ENCODE results near the gene MMP20. TPM values are rescaled to one million over a fixed set of nuclear protein-coding genes. Genes with fewer than 3 reads are reported as not detected.

The MMP20 gene
- total RNA-seq, 3 donors from 2014 or later = 0.59 TPM; not detected in 2

GRCh38 chr11:102662607-102663006, 37.5 kb upstream of the MMP20 start:
- Histone ChIP-seq H3K9me3 (no peaks in the 10 kb centered on the region), H3K36me3 (no peaks in the 10 kb centered on the region), H3K27ac (no peak overlapping the region), H3K4me1 (no peaks in the 10 kb centered on the region), H3K4me3 (no peak overlapping the region), H3K27me3 (no peaks in the 10 kb centered on the region)
- TF ChIP-seq POLR2A (IDR thresholded peaks at IDR 0.05) (no peak), CTCF (IDR thresholded peaks at IDR 0.05) (no peak), POLR2AphosphoS5 (IDR thresholded peaks at IDR 0.05) (no peak)
- no peak for DNase-seq (ENCODE audit: low spot score in 2 of 2)
- intact Hi-C loops (cut with DNase I; ENCODE audit: low total_unique reads) = no loop called here

GRCh38 chr11:102661040-102661439, 35.9 kb upstream of the MMP20 start:
- intact Hi-C loops (cut with DNase I; ENCODE audit: low total_unique reads) = no loop called here
- DNase-seq (ENCODE audit: low spot score in 2 of 2) = no peak
- Histone ChIP-seq H3K4me1 (no peaks in the 10 kb centered on the region), H3K9me3 (no peaks in the 10 kb centered on the region), H3K4me3 (no peak overlapping the region), H3K27me3 (no peaks in the 10 kb centered on the region), H3K27ac (no peak overlapping the region), H3K36me3 (no peaks in the 10 kb centered on the region)
- TF ChIP-seq POLR2AphosphoS5 (IDR thresholded peaks at IDR 0.05) (no peak), POLR2A (IDR thresholded peaks at IDR 0.05) (no peak), CTCF (IDR thresholded peaks at IDR 0.05) (no peak)

GRCh38 chr11:102656528-102656927, 31.4 kb upstream of the MMP20 start:
- intact Hi-C loops (cut with DNase I; ENCODE audit: low total_unique reads) = no loop called here
- H3K36me3 ChIP-seq = no peaks in the 10 kb centered on the region
- H3K27me3 ChIP-seq = no peaks in the 10 kb centered on the region
- DNase-seq (ENCODE audit: low spot score in 2 of 2) = no peak
- H3K9me3 ChIP-seq = peaks cover 0 to 7% of the 10 kb centered on the region in 2 donors
- no peaks in the 10 kb centered on the region for H3K4me1 ChIP-seq
- H3K4me3 ChIP-seq = no peak overlapping the region
- no peak for TF ChIP-seq CTCF (IDR thresholded peaks at IDR 0.05)
- no peak for TF ChIP-seq POLR2AphosphoS5 (IDR thresholded peaks at IDR 0.05)
- no peak for TF ChIP-seq POLR2A (IDR thresholded peaks at IDR 0.05)
- H3K27ac ChIP-seq = no peak overlapping the region

GRCh38 chr11:102655547-102655946, 30.4 kb upstream of the MMP20 start:
- Histone ChIP-seq H3K4me3 (no peak overlapping the region), H3K27me3 (no peaks in the 10 kb centered on the region), H3K27ac (no peak overlapping the region), H3K9me3 (peaks cover 0 to 7% of the 10 kb centered on the region in 2 donors), H3K36me3 (no peaks in the 10 kb centered on the region), H3K4me1 (no peaks in the 10 kb centered on the region)
- intact Hi-C loops (cut with DNase I; ENCODE audit: low total_unique reads) = no loop called here
- TF ChIP-seq POLR2A (IDR thresholded peaks at IDR 0.05) = no peak
- TF ChIP-seq CTCF (IDR thresholded peaks at IDR 0.05) = no peak
- TF ChIP-seq POLR2AphosphoS5 (IDR thresholded peaks at IDR 0.05) = no peak
- DNase-seq (ENCODE audit: low spot score in 2 of 2) = no peak

GRCh38 chr11:102654761-102655160, 29.6 kb upstream of the MMP20 start:
- Histone ChIP-seq H3K4me3 (no peak overlapping the region), H3K27ac (no peak overlapping the region), H3K4me1 (no peaks in the 10 kb centered on the region), H3K27me3 (no peaks in the 10 kb centered on the region), H3K36me3 (no peaks in the 10 kb centered on the region), H3K9me3 (peaks cover 0 to 7% of the 10 kb centered on the region in 2 donors)
- DNase-seq (ENCODE audit: low spot score in 2 of 2) = no peak
- TF ChIP-seq CTCF (IDR thresholded peaks at IDR 0.05) = no peak
- TF ChIP-seq POLR2A (IDR thresholded peaks at IDR 0.05) = no peak
- no peak for TF ChIP-seq POLR2AphosphoS5 (IDR thresholded peaks at IDR 0.05)
- intact Hi-C loops (cut with DNase I; ENCODE audit: low total_unique reads) = no loop called here
